Measurements from ENCODE around the gene COQ10A.

COQ10A gene

DNA sequence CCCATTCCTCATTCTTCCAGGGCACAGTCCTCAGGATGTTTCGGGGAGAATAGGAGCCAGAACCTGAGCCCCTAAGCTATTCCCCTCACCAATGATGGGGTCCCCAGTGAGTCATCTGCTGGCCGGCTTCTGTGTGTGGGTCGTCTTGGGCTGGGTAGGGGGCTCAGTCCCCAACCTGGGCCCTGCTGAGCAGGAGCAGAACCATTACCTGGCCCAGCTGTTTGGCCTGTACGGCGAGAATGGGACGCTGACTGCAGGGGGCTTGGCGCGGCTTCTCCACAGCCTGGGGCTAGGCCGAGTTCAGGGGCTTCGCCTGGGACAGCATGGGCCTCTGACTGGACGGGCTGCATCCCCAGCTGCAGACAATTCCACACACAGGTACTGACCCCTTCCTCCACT lies 35.6 kb upstream of the COQ10A start:
- Mint-ChIP-seq H3K4me1 (ENCODE audit: low read depth) (peaks cover 2% of the 10 kb centered on the region), H3K27me3 (ENCODE audit: low read depth) (no peaks in the 10 kb centered on the region), H3K9me3 (no peaks in the 10 kb centered on the region), H3K4me3 (no peak overlapping the region), H3K27ac (no peak overlapping the region), H3K36me3 (ENCODE audit: low read depth) (peaks cover 4% of the 10 kb centered on the region)
- DNase-seq (ENCODE audit: low spot score) = no peak

- H3K27ac Mint-ChIP-seq = no peak overlapping the region
- H3K4me3 Mint-ChIP-seq = no peak overlapping the region
Measured at GRCh38 chr12:56234746-56235436, 31.9 kb upstream of the COQ10A start.

DNA sequence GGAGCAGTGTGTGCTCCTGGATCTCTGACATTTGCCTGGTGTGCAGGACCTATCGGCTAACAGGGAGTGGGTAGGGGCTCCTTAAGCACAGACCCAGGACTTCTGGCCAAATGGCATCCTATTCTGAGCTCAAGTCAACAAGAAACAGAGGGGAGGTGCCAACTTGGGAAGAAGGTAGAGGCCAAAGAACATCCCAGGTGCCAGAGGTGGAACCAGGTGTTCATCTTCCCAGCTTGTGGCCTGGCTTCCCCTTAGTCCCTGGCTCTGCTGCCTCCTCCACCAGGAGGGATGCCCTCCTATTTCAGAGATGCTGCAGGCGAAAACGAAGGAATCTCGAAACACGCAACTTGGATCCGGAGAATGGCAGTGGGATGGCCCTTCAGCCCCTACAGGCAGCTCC lies 30.7 kb upstream of the COQ10A start:
- H3K27ac Mint-ChIP-seq = no peak overlapping the region
- no peaks in the 10 kb centered on the region for H3K27me3 Mint-ChIP-seq (ENCODE audit: low read depth)
- no peak for DNase-seq (ENCODE audit: low spot score)
- H3K4me3 Mint-ChIP-seq = no peak overlapping the region
- H3K4me1 Mint-ChIP-seq (ENCODE audit: low read depth) = no peaks in the 10 kb centered on the region
- no peaks in the 10 kb centered on the region for H3K9me3 Mint-ChIP-seq
- peaks cover 8% of the 10 kb centered on the region for H3K36me3 Mint-ChIP-seq (ENCODE audit: low read depth)

More at GRCh38 chr12:56234746-56235436, 31.9 kb upstream of the COQ10A start:
- no peaks in the 10 kb centered on the region for H3K9me3 Mint-ChIP-seq
- DNase-seq (ENCODE audit: low spot score) = no peak
- H3K27me3 Mint-ChIP-seq (ENCODE audit: low read depth) = no peaks in the 10 kb centered on the region
- no peaks in the 10 kb centered on the region for H3K4me1 Mint-ChIP-seq (ENCODE audit: low read depth)
- H3K36me3 Mint-ChIP-seq (ENCODE audit: low read depth) = peaks cover 5% of the 10 kb centered on the region

DNA sequence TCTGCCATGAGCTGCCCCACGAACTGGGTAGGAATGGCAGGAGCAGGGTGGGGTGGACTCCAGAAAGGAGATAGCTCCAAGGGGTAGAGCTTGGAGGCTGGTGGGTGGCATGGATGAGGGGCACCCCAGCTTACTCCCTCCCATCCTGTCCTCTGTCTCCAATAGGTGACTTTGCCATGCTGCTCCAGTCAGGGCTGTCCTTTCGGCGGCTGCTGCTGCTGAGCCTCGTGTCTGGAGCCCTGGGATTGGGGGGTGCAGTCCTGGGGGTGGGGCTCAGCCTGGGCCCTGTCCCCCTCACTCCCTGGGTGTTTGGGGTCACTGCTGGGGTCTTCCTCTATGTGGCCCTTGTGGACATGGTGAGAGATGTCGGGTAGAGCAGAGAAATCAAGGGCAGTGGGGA lies 29.8 kb upstream of the COQ10A start:
- Mint-ChIP-seq H3K4me3 (no peak overlapping the region), H3K27ac (no peak overlapping the region), H3K4me1 (ENCODE audit: low read depth) (no peaks in the 10 kb centered on the region), H3K36me3 (ENCODE audit: low read depth) (peaks cover 14% of the 10 kb centered on the region), H3K9me3 (no peaks in the 10 kb centered on the region), H3K27me3 (ENCODE audit: low read depth) (no peaks in the 10 kb centered on the region)
- DNase-seq (ENCODE audit: low spot score) = no peak

- DNase-seq (ENCODE audit: low spot score) = no peak
- H3K27me3 Mint-ChIP-seq (ENCODE audit: low read depth) = no peaks in the 10 kb centered on the region
- no peak overlapping the region for H3K4me3 Mint-ChIP-seq
- no peak overlapping the region for H3K27ac Mint-ChIP-seq
- H3K4me1 Mint-ChIP-seq (ENCODE audit: low read depth) = peaks cover under 1% of the 10 kb centered on the region
- no peaks in the 10 kb centered on the region for H3K9me3 Mint-ChIP-seq
- H3K36me3 Mint-ChIP-seq (ENCODE audit: low read depth) = peaks cover 19% of the 10 kb centered on the region
Measured at GRCh38 chr12:56237552-56237951, 29.2 kb upstream of the COQ10A start.

DNA sequence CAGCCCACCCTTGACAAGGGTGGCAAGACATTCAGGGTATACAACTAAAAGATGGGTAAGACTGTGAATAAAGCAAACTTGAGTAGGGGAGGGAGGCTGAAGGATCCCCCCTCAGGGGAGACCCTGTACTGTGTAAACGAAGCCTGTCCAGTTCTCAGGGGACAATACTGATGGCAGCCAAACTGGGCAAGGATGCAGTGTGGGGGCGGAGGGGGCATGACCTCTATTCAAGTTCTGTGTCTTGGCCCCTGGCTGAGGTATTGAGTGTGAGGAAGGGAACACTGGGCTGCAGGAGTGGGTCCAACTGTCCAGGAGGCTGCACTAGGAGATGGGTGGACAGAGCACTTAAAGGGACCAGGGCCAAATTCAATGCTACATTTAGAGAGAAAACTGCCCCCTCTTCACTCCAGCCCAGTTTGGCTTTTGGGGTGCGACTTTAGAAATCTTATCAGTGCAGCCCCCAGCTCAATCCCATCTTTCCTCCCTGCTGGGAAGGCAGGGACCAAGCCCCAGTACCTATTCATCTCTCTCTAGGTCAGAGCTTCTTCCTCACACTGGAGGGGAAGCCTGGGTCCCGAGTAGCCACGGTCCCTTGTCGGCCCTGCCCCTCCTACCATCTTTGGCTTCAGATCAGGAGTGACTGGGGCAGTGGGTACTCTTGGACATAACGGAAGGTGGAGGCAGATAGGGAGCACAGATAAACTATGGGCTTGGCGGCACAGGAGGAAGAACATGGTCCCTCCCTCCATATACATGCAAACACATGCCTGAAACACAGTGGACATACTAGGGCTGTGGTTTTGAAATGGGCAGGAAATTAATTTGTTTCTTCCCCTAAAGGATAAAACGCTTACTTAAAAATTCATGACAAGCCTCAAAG lies 25.1 kb upstream of the COQ10A start:
- Mint-ChIP-seq H3K36me3 (ENCODE audit: low read depth) (peaks cover 27% of the 10 kb centered on the region), H3K27me3 (ENCODE audit: low read depth) (no peaks in the 10 kb centered on the region), H3K27ac (no peak overlapping the region), H3K9me3 (no peaks in the 10 kb centered on the region), H3K4me3 (no peak overlapping the region), H3K4me1 (ENCODE audit: low read depth) (peaks cover 2% of the 10 kb centered on the region)
- DNase-seq (ENCODE audit: low spot score) = no peak

DNA sequence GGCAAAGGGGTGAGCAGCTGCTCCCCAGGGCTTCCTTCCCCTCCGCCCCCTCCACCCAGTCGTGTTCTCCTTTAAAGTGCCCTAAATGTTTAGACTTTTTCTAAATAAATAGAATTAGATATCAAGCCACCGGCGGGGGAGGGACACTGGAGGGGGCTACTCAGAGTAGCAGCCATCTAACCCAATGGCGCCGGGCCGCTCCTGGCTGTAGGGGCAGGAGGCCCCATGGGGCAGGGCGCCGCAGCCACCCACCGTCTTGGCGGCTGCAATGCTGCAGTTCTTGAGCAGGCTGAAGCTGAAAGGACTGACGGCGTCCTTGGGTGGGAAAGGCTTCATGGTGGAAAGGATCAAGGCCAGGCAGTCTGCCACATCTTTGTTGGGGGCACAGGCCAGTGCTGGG lies 23.8 kb upstream of the COQ10A start:
- Mint-ChIP-seq H3K27ac (no peak overlapping the region), H3K4me3 (no peak overlapping the region), H3K9me3 (no peaks in the 10 kb centered on the region), H3K27me3 (ENCODE audit: low read depth) (no peaks in the 10 kb centered on the region), H3K4me1 (ENCODE audit: low read depth) (peaks cover 2% of the 10 kb centered on the region), H3K36me3 (ENCODE audit: low read depth) (peaks cover 29% of the 10 kb centered on the region)
- no peak for DNase-seq (ENCODE audit: low spot score)

DNA sequence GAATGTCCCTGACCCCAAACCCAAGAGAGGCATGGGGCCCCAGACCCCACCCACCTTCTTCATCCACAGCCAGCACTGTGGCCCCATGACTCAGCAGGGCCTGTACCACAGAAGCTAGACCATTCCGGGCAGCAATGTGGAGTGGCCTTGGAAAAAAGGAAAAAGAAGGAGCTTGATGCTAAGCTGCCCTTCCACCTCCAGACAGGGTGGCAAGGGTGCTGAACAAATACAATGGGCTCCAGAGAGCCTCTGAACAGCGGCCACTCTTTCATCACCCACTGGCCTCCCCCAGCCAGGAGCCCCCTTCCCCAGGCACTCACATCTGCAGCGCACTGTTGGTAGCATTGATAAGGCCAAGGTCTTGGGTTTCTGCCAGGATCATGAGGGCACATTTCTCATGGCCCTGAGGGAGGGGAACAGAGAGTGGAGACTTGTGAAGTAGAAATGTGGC lies 23.0 kb upstream of the COQ10A start:
- no peak for DNase-seq (ENCODE audit: low spot score)
- Mint-ChIP-seq H3K27ac (no peak overlapping the region), H3K36me3 (ENCODE audit: low read depth) (peaks cover 29% of the 10 kb centered on the region), H3K4me1 (ENCODE audit: low read depth) (peaks cover 2% of the 10 kb centered on the region), H3K4me3 (no peak overlapping the region), H3K27me3 (ENCODE audit: low read depth) (no peaks in the 10 kb centered on the region), H3K9me3 (no peaks in the 10 kb centered on the region)

DNA sequence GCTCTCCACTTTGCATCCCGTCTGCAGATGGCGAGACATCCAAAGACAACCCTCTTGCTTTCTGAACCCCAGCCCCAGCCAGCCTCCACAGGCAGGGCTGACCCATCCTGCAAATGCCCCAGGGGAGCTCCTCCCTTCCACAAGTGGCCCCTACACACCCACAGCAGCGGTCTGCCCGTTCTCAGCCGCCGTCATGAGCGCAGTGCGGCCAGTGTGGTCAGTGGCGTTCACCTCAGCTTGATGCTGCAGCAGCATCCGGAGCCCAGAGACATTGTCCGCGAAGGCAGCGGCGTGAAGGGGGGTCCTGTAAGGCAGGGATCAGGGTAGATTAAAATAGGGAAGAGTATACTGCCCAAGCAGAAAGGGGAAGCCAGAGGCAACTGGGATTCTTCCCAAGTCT lies 22.2 kb upstream of the COQ10A start:
- no peak for DNase-seq (ENCODE audit: low spot score)
- no peak overlapping the region for H3K4me3 Mint-ChIP-seq
- peaks cover 2% of the 10 kb centered on the region for H3K4me1 Mint-ChIP-seq (ENCODE audit: low read depth)
- no peaks in the 10 kb centered on the region for H3K27me3 Mint-ChIP-seq (ENCODE audit: low read depth)
- no peak overlapping the region for H3K27ac Mint-ChIP-seq
- H3K36me3 Mint-ChIP-seq (ENCODE audit: low read depth) = peaks cover 33% of the 10 kb centered on the region
- H3K9me3 Mint-ChIP-seq = no peaks in the 10 kb centered on the region

DNA sequence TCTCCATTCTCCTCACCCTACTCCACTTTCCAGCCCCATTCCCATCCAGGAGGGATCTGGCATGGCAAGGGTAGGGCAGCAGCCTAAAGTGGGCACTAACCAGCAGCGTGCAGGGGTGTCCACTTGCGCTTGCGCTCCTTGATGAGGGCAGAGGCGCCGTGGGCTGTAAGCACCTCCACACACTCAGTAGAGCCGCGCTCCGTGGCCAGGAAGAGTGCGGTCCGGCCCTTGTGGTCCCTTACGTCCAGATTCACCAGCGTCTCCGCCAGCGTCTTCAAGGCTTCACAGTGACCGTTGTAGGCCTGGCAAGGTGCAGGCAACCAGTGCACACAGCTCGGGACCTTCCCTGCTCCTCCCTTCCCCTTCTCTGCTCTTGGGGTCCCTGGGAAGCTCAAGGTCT lies 18.8 kb upstream of the COQ10A start:
- Mint-ChIP-seq H3K4me3 (no peak overlapping the region), H3K27ac (no peak overlapping the region), H3K36me3 (ENCODE audit: low read depth) (peaks cover 28% of the 10 kb centered on the region), H3K4me1 (ENCODE audit: low read depth) (no peaks in the 10 kb centered on the region), H3K27me3 (ENCODE audit: low read depth) (no peaks in the 10 kb centered on the region), H3K9me3 (no peaks in the 10 kb centered on the region)
- DNase-seq (ENCODE audit: low spot score) = no peak

GRCh38 chr12:56248711-56249110 lies 18.0 kb upstream of the COQ10A start:
- Mint-ChIP-seq H3K9me3 (no peaks in the 10 kb centered on the region), H3K36me3 (ENCODE audit: low read depth) (peaks cover 35% of the 10 kb centered on the region), H3K27me3 (ENCODE audit: low read depth) (no peaks in the 10 kb centered on the region), H3K4me1 (ENCODE audit: low read depth) (no peaks in the 10 kb centered on the region), H3K4me3 (no peak overlapping the region), H3K27ac (no peak overlapping the region)
- DNase-seq (ENCODE audit: low spot score) = no peak

DNA sequence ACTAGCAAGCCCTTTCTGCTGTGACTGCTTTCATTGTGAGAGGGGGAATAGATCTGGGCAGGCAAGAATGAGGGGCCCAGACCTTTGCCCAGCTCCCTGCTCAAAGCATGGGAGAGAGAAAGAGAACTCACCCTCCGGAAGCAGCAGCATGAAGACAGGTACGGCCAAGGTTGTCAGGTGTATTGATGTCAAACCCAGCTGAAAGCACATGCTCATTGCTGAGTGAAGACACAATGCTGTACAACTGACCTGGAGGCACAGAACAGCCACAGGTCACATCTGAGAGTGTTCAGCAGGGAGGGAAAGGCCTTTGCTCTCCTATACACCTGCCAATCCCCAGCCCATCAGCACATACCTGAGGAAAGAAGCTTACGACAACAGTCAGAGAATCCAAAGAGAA lies 14.1 kb upstream of the COQ10A start:
- DNase-seq (ENCODE audit: low spot score) = no peak
- no peak overlapping the region for H3K4me3 Mint-ChIP-seq
- no peaks in the 10 kb centered on the region for H3K9me3 Mint-ChIP-seq
- peaks cover 5% of the 10 kb centered on the region for H3K4me1 Mint-ChIP-seq (ENCODE audit: low read depth)
- H3K27ac Mint-ChIP-seq = no peak overlapping the region
- peaks cover 34% of the 10 kb centered on the region for H3K36me3 Mint-ChIP-seq (ENCODE audit: low read depth)
- H3K27me3 Mint-ChIP-seq (ENCODE audit: low read depth) = no peaks in the 10 kb centered on the region

DNA sequence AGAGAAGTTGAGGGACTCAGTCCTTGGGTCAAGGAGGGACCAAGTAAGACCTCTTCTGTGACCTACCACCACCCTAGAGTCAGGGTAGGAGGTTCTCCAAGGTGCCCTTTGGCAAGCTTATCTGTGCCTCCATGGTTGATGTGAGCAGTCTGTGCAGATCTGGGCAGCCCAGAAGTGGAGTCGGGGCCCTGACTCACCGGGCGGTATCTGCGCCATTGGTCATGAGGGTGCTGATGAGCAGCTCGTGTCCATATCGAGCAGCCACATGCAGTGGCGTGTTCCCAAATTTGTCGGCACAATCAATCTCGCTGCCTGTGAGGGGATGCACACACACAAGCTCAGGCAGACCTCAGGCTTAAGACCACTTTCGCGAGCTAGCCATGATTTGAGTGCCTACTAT lies 13.7 kb upstream of the COQ10A start:
- Mint-ChIP-seq H3K4me1 (ENCODE audit: low read depth) (peaks cover 5% of the 10 kb centered on the region), H3K27ac (no peak overlapping the region)

DNA sequence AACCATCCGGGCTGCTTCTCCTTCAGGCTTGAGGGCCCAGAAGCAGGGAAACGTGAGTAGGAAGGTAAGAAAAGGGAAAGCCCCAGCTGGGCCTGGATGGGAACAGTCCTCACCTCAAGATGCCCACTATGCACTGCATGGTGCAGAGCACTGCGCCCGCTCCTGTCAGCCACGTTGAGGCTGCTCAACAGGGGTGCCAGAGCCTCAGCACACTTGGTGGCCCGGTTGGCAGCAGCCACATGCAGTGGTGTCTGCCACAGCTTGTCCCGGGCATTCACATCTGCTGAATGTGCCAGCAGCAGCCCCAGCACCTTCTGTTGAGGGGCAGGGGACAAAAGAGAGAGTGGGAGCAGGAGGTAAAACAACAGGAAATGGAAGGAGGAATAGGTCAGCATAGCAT lies 11.1 kb upstream of the COQ10A start:
- H3K4me1 Mint-ChIP-seq (ENCODE audit: low read depth) = peaks cover 10% of the 10 kb centered on the region
- no peaks in the 10 kb centered on the region for H3K27me3 Mint-ChIP-seq (ENCODE audit: low read depth)
- no peaks in the 10 kb centered on the region for H3K9me3 Mint-ChIP-seq
- H3K36me3 Mint-ChIP-seq (ENCODE audit: low read depth) = peaks cover 28% of the 10 kb centered on the region
- DNase-seq (ENCODE audit: low spot score) = no peak
- no peak overlapping the region for H3K27ac Mint-ChIP-seq
- no peak overlapping the region for H3K4me3 Mint-ChIP-seq

More for the DNA sequence above, 13.7 kb upstream of the COQ10A start:
- H3K27me3 Mint-ChIP-seq (ENCODE audit: low read depth) = no peaks in the 10 kb centered on the region
- peaks cover 34% of the 10 kb centered on the region for H3K36me3 Mint-ChIP-seq (ENCODE audit: low read depth)
- no peak for DNase-seq (ENCODE audit: low spot score)
- no peaks in the 10 kb centered on the region for H3K9me3 Mint-ChIP-seq
- no peak overlapping the region for H3K4me3 Mint-ChIP-seq

All from T-helper 2 cell treated with Interferon-gamma antibody and Interleukin-4, amounts not matched to agents 5 μg/mL and 100 μg/mL, for 36 hours (primary cell).